ENCODE results near the gene GNAQ.

- TF ChIP-seq MAFK (IDR thresholded peaks at IDR 0.05; ENCODE audit: low read depth, low read length) (no peak; the same call in 1 of the 2 replicates), CTCF (conservative IDR thresholded peaks at IDR 0.05; ENCODE audit: low read depth, low read length) (no peak), POLR2A (IDR thresholded peaks at IDR 0.05; ENCODE audit: low read depth, low read length) (no peak), CHD1 (IDR thresholded peaks at IDR 0.05; ENCODE audit: low read depth, low read length) (no peak), SMC3 (IDR thresholded peaks at IDR 0.05; ENCODE audit: low read depth, low read length) (no peak), ELK1 (IDR thresholded peaks at IDR 0.05; ENCODE audit: borderline replicate concordance, low read depth, low read length) (no peak), RFX5 (IDR thresholded peaks at IDR 0.05; ENCODE audit: low read depth, low read length) (no peak), RCOR1 (IDR thresholded peaks at IDR 0.05; ENCODE audit: insufficient replicate concordance, low read length) (no peak), USF2 (IDR thresholded peaks at IDR 0.05; ENCODE audit: low read depth, low read length) (no peak), MXI1 (IDR thresholded peaks at IDR 0.05; ENCODE audit: borderline replicate concordance, low read depth, low read length) (no peak), RAD21 (IDR thresholded peaks at IDR 0.05; ENCODE audit: low read length) (no peak), CEBPB (IDR thresholded peaks at IDR 0.05; ENCODE audit: low read depth, low read length) (no peak), MAZ (IDR thresholded peaks at IDR 0.05; ENCODE audit: borderline replicate concordance, low read depth, low read length) (no peak), NFE2L2 (IDR thresholded peaks at IDR 0.05; ENCODE audit: low read depth, low read length) (no peak)
Observed at GRCh38 chr9:77926371-77926878, 105.2 kb downstream of the GNAQ start.

Data from IMR-90 (cell line).